ENCODE data around the gene DMBT1.

The DMBT1 gene

GRCh38 chr10:122560279-122560804, at the start of gene DMBT1:
Gene DMBT1, plus strand, starts transcription at chr10:122560754. Its CDS starts 17 bp downstream, at chr10:122560771.
- DNase-seq (ENCODE audit: low spot score): no peak

DNA sequence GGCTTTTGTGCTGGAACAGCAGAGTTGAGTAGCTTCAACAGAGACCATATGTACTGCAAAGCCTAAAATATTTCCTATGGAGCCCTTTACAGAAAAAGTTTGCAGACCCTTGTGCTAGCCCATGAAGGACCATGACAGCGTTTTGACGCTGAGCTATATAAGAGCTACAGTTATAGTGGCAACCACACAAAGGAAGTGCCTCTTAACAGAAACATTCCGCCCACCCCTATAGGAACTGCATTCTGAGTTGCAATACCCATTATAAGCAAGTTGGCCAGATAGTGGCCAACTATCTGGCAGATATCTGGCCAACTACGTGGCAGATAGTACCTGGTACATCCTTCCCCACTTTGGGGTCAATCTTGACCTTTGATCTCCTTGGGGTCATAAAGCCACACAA, 47.5 kb upstream of the DMBT1 start:
- no peak for DNase-seq (ENCODE audit: low spot score)

DNA sequence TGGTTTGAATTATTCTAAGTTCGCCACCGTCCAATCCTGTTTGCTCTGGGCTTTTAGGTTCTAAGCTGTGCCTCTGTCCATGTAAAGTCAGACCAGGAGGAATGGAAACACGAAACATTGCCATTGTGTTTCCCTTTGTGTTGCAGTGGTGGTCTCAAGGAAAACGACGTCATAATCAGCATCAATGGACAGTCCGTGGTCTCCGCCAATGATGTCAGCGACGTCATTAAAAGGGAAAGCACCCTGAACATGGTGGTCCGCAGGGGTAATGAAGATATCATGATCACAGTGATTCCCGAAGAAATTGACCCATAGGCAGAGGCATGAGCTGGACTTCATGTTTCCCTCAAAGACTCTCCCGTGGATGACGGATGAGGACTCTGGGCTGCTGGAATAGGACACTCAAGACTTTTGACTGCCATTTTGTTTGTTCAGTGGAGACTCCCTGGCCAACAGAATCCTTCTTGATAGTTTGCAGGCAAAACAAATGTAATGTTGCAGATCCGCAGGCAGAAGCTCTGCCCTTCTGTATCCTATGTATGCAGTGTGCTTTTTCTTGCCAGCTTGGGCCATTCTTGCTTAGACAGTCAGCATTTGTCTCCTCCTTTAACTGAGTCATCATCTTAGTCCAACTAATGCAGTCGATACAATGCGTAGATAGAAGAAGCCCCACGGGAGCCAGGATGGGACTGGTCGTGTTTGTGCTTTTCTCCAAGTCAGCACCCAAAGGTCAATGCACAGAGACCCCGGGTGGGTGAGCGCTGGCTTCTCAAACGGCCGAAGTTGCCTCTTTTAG, 46.3 kb upstream of the DMBT1 start:
- DNase-seq (ENCODE audit: low spot score): no peak

- DNase-seq (ENCODE audit: low spot score): no peak
Measured at GRCh38 chr10:122515022-122515424, 45.5 kb upstream of the DMBT1 start.

DNA sequence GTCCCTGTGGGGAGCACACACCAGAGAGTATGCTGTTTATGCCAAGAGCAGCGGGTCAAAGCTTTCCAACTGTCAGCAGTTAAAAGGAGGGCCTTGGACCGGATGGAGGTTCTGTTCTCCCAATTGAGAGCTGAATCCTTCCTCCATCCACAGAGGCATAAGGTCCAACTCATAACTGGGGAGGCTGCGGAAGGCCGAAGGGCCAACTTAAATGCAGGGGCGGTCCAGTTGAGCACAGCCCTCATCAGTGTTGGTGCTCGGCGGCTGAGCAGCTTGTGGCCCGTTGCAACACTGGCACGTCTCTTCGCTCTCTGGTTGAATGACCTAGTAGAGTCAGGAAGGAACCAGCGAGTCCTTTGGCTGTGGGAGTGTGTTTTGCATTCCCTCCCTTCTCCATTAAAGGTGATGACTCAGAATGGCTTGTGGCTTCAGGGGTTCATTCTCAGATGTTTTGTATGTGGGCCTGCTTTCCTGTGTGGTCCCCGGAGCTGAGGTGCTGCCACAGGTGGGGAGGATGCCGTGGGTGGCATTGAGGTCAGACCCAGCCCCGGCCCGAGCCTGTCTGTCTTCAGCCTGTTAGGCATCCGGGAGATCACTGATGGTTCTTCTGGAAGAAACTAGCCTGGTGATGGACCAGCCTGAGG, 44.8 kb upstream of the DMBT1 start:
- DNase-seq (ENCODE audit: low spot score): peak; percentile 58

GRCh38 chr10:122516734-122517133, 43.8 kb upstream of the DMBT1 start:
- DNase-seq (ENCODE audit: low spot score): no peak

DNA sequence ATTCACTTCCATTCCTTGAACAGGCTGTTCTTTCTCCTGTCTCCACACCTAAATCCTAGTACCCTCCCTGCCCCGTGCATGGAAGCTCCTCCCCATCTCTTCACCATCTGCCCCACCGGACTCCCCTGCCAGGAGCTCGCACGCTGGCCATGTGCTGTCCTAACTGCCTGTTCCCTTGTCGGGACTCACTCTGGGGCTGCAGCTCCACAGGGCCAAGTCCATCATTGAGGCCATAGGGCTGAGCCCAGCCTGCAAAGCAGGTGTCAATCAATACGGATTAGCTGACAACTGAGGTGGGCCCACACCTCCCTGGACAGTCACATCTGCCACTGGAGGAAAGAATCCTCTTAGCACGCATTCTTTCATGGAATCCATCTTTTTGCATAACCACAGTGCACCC, 41.4 kb upstream of the DMBT1 start:
- DNase-seq (ENCODE audit: low spot score): no peak

GRCh38 chr10:122519873-122520272, 40.7 kb upstream of the DMBT1 start:
- no peak for DNase-seq (ENCODE audit: low spot score)

- DNase-seq (ENCODE audit: low spot score): no peak
Measured at GRCh38 chr10:122521011-122521410, 39.5 kb upstream of the DMBT1 start.

DNA sequence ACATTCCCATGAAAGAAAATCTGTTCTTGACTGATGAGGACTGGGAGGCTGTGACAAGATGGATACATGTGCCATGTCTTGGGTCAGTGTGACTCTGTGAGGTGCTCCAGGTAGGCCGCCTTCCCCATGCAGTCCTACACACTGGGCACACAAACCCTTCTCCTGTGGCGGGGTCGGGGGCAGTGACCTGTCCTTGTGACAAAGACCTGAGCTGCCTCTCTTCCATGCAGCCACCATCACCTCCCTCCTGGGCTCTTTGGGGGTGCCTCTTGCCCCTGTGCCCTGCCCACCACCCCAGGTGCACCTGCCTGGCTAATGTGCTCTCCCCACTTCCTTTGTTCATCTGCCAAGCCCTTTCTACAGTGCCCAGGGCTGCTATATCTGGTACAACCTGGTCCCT, 35.7 kb upstream of the DMBT1 start:
- no peak for DNase-seq (ENCODE audit: low spot score)

DNA sequence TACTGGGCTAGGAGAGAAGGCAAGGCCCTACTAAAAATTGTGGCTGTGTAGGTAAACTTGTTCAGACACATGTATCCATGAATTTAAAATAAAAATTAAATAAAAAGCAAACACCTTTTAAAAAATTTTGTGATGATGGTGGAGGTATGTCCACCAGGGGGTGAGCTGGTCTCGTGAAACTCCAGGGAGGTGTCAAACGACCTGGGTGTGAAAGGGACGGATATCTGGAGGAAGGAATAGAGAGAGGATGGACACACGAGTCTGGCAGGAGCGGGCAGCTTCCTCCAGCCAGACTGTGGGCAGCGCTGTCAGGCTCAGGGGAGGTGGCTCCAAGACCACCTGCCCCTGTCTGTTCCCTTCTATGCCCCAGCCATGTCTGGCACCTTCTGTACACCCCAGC, 34.8 kb upstream of the DMBT1 start:
- DNase-seq (ENCODE audit: low spot score): peak; percentile 30

- DNase-seq (ENCODE audit: low spot score): no peak
Measured at GRCh38 chr10:122526892-122527291, 33.7 kb upstream of the DMBT1 start.

- no peak for DNase-seq (ENCODE audit: low spot score)
Measured at GRCh38 chr10:122530177-122530576, 30.4 kb upstream of the DMBT1 start.

GRCh38 chr10:122531261-122531660, 29.3 kb upstream of the DMBT1 start:
- no peak for DNase-seq (ENCODE audit: low spot score)

- DNase-seq (ENCODE audit: low spot score): no peak
Measured at GRCh38 chr10:122531939-122532338, 28.6 kb upstream of the DMBT1 start.

DNA sequence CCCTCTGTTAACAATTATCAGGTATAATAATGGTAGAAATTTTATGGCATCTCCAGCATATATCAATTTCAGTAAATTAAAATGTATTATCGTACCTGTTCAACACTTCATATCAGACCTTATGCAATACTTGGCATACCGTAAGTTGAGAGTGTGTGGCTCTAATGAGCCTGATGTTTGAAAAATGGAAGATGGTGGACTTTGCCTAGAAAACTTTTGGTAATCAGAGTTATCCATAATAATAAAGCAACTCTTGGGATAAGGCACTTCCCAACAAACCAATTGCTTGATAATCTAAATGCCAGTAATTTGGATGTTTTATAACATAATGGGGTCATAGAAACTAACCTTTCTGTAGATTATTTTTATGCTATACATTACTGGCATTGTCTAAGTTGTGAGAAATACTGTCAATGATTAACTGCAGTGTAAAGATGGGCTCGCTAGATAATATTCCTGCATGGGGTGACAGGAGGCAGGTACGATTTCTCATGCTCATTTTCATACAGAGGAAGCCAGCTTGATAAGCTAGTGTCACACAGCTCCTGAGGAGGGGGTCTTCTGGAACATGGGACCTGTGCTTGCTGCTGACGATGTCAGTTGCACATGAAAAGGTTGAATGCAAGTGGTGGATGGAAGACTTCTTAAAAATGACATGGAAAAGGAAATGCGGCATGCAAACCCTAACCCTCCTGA, 27.8 kb upstream of the DMBT1 start:
- no peak for DNase-seq (ENCODE audit: low spot score)

DNA sequence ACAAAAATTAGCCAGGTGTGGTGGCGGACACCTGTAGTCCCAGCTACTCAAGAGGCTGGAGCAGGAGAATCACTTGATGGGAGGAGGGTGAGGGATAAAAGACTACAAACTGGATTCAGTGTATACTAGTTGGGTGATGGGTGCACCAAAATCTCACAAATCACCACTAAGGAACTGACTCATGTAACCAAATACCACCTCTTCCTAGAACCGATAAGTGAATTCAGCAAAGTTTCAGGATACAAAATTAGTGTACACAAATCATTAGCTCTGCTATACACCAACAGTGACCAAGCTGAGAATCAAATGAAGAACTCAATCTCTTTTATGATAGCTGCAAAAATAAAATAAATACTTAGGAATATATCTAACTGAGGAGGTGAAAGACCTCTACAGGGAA, 23.0 kb upstream of the DMBT1 start:
- no peak for DNase-seq (ENCODE audit: low spot score)

DNA sequence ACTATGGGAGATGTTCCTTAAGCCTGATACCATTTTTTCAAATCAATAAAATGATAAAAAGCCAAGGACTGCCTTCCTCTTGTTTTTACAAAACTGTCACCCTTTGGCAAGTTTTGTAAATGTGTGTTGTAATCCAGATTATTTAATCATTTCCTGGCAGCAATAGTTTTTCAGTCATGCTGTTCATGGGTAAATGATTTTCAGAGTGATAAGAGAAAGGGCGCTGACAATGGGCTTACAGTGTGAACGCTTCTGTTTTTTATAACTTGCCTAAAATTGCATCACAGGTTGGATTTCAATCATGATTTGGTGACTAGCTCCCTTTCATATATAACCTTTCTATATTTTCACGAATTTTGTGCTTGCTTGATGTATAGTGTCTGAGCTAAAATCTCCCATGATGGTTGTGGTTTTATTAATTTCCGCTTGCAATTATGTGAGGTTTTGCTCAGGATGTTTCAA, 19.0 kb upstream of the DMBT1 start:
- peak; percentile 20 for DNase-seq (ENCODE audit: low spot score)

DNA sequence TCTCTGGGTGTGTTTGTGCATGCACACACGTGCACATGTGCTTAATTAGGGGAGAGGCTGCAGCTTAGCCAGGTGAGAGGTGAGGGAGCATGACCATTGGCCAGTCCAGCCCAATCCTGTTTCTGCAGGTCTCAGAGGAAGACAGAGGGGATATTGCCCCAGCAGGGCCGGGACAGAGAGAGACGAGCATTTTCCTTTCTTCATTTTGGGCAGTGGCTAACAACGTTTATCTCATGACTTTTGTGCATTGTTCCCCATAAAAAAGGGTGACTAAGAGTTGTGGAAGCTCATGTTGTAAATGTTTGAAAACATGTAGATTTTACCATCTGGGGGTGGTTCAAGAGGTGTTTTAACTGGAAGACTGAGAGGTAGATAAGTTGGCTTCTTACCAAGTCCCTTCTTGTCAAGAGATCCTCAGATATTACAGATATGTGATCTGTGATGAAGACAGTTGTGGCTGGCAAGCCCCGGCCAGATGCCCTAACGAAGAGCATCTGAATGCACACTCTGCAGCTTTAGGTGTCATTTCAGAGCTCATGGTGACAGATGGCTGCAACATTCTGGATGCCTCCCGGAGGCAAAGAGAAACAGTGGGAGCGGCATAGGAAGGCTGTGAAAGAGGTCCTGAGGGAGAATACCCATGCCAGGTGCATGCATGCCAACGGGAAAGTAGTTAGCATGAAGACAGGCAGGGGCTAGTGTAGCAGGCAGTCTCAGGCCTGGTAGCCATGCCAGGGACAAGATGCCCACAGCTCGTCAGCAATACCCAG, 16.7 kb upstream of the DMBT1 start:
- no peak for DNase-seq (ENCODE audit: low spot score)

- DNase-seq (ENCODE audit: low spot score): peak; percentile 28
Measured at GRCh38 chr10:122544493-122544892, 16.1 kb upstream of the DMBT1 start.

DNA sequence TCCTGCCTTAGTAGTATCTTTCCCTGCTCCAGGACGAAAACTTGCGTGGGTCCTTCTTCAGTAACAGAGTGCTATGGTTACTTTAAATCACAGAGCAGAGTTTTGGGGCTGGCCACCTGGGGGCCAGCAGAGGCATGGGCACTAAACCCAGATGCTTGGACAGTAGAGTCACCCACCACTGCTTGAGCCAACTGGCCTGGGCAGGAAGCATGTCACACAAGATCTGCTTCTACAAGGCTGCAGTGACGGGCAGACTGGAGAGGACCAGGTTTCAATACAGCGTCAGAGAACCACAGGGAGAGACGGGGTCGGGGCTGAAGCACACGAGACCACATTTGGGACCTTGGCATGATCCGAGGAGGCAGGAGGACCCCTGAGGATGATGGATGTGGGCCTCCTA, 14.3 kb upstream of the DMBT1 start:
- DNase-seq (ENCODE audit: low spot score): no peak

Measured in CD4-positive, alpha-beta T cell treated with Interleukin-15 for 4 hours (primary cell).